Measurements from ENCODE around the gene PTBP2. TPM values are rescaled to one million over a fixed set of nuclear protein-coding genes. Genes with fewer than 3 reads are reported as not detected.

The PTBP2 gene
- total RNA-seq, 1 experiment from 2014 or later: 13.2 TPM

GRCh38 chr1:96825231-96825630 is 103.6 kb downstream of the PTBP2 start:
- Histone ChIP-seq H3K4me1 (ENCODE audit: control insufficient read depth in 1 of 2, insufficient read depth in 2 of 2, low read length in 2 of 2) (no peaks in the 10 kb centered on the region), H3K9me3 (ENCODE audit: control insufficient read depth in 1 of 2, insufficient read depth in 1 of 2, low read depth in 1 of 2, low read length in 2 of 2) (no peaks in the 10 kb centered on the region), H3K9ac (ENCODE audit: low read length) (no peak overlapping the region), H4K20me1 (ENCODE audit: insufficient read depth) (no peaks in the 10 kb centered on the region), H3K36me3 (ENCODE audit: control insufficient read depth in 1 of 2, insufficient read depth in 2 of 2, low read length in 2 of 2) (no peaks in the 10 kb centered on the region), H3K4me2 (ENCODE audit: low read length) (no peak overlapping the region), H3K4me3 (replicated peaks in 1 of 2; ENCODE audit: low read depth in 1 of 2, low read length in 2 of 2) (no peak overlapping the region), H2AFZ (ENCODE audit: low read depth, low read length, poor library complexity, severe bottlenecking) (no peak overlapping the region), H3K27ac (ENCODE audit: low read depth, low read length) (no peak overlapping the region), H3K9me2 (ENCODE audit: insufficient read depth) (no peaks in the 10 kb centered on the region), H3K27me3 (ENCODE audit: insufficient read depth, low read length) (no peaks in the 10 kb centered on the region), H3K79me2 (ENCODE audit: insufficient read depth, low read length) (no peaks in the 10 kb centered on the region)
- ChIA-PET RAD21 (ENCODE audit: low non-redundant PET in 1 of 2, low total read pairs in 2 of 2, uncharacterized antibody in 2 of 2, unreplicated experiment in 2 of 2) (no interaction called here), POLR2A (no interaction called here), CTCF (no interaction called here)
- intact Hi-C loops (cut with micrococcal nuclease): no loop called here
- DNase-seq (ENCODE audit: low read depth, low spot score) (no peak), ATAC-seq (no peak)
- TF ChIP-seq ZFX (IDR thresholded peaks at IDR 0.05): no peak
- no peak for TF ChIP-seq RAD21 (IDR thresholded peaks at IDR 0.05; ENCODE audit: low read depth)
- no TSS peak for BruUV-seq (replicated peaks)

- RAD21 ChIA-PET (ENCODE audit: low non-redundant PET in 1 of 2, low total read pairs in 2 of 2, uncharacterized antibody in 2 of 2, unreplicated experiment in 2 of 2): no interaction called here
- Histone ChIP-seq H3K4me1 (ENCODE audit: control insufficient read depth in 1 of 2, insufficient read depth in 2 of 2, low read length in 2 of 2) (no peaks in the 10 kb centered on the region), H3K9me2 (ENCODE audit: insufficient read depth) (no peaks in the 10 kb centered on the region), H3K4me2 (ENCODE audit: low read length) (no peak overlapping the region), H3K9ac (ENCODE audit: low read length) (no peak overlapping the region), H3K27me3 (ENCODE audit: insufficient read depth, low read length) (no peaks in the 10 kb centered on the region), H3K36me3 (ENCODE audit: control insufficient read depth in 1 of 2, insufficient read depth in 2 of 2, low read length in 2 of 2) (no peaks in the 10 kb centered on the region), H4K20me1 (ENCODE audit: insufficient read depth) (no peaks in the 10 kb centered on the region), H3K27ac (ENCODE audit: low read depth, low read length) (no peak overlapping the region), H3K4me3 (replicated peaks in 1 of 2; ENCODE audit: low read depth in 1 of 2, low read length in 2 of 2) (no peak overlapping the region), H3K79me2 (ENCODE audit: insufficient read depth, low read length) (no peaks in the 10 kb centered on the region), H3K9me3 (ENCODE audit: control insufficient read depth in 1 of 2, insufficient read depth in 1 of 2, low read depth in 1 of 2, low read length in 2 of 2) (no peaks in the 10 kb centered on the region), H2AFZ (ENCODE audit: low read depth, low read length, poor library complexity, severe bottlenecking) (no peak overlapping the region)
- BruUV-seq (replicated peaks): no TSS peak
- ATAC-seq (no peak), DNase-seq (ENCODE audit: low read depth, low spot score) (no peak)
- intact Hi-C loops (cut with micrococcal nuclease): no loop called here
- TF ChIP-seq SP1 (IDR thresholded peaks at IDR 0.05; ENCODE audit: low read depth) (no peak), EZH2 (IDR thresholded peaks at IDR 0.05) (no peak), ZBTB33 (IDR thresholded peaks at IDR 0.05; ENCODE audit: extremely low read depth, insufficient replicate concordance, low read length) (no peak), CEBPB (IDR thresholded peaks at IDR 0.05; ENCODE audit: low read depth) (no peak), ATF3 (IDR thresholded peaks at IDR 0.05) (no peak), JUND (IDR thresholded peaks at IDR 0.05) (no peak), CBX3 (IDR thresholded peaks at IDR 0.05; ENCODE audit: low read depth) (no peak), POLR2A (IDR thresholded peaks at IDR 0.05; ENCODE audit: borderline replicate concordance, extremely low read depth, insufficient read depth, insufficient read length) (no peak), REST (IDR thresholded peaks at IDR 0.05; ENCODE audit: low read depth) (no peak), EGR1 (IDR thresholded peaks at IDR 0.05; ENCODE audit: low read depth) (no peak), EZH2phosphoT487 (IDR thresholded peaks at IDR 0.05; ENCODE audit: borderline replicate concordance) (no peak), FOSL1 (IDR thresholded peaks at IDR 0.05; ENCODE audit: low read depth) (no peak), MAX (IDR thresholded peaks at IDR 0.05) (no peak), RAD21 (IDR thresholded peaks at IDR 0.05; ENCODE audit: low read depth) (no peak), ZFX (IDR thresholded peaks at IDR 0.05) (no peak), ZNF274 (IDR thresholded peaks at IDR 0.05; ENCODE audit: low read depth, low read length) (no peak)
- POLR2A ChIA-PET: no interaction called here
- CTCF ChIA-PET: no interaction called here
Observed at GRCh38 chr1:96825950-96826576, 104.5 kb downstream of the PTBP2 start.

All from HCT116 (cell line).